Measurements from ENCODE around the gene AMOTL2. TPM values are rescaled to one million over a fixed set of nuclear protein-coding genes. Genes with fewer than 3 reads are reported as not detected.

The AMOTL2 gene
- total and polyA plus RNA-seq, 2 experiments from 2014 or later: 17.9 to 102 TPM

DNA sequence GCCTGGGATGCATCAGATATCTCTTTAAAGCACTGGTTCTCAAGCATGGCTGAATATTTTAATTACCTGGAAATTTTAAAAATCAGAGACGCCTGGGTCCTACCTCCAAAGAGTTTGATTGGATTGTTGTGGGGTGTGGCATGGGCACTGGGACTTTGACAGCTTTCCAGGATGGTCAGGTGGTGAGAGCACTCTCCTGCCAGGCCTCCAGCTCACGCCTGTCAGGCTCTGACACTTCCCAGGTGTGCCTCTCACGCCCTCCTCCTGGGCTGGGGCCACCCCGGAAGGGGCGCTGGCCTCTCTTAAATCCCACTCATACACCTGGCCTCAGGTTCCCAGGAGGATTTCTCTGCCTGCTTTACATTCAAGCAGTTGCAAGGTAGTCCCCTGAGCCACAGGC, 48.5 kb downstream of the AMOTL2 start (continued):
- TF ChIP-seq, protein P1, sequence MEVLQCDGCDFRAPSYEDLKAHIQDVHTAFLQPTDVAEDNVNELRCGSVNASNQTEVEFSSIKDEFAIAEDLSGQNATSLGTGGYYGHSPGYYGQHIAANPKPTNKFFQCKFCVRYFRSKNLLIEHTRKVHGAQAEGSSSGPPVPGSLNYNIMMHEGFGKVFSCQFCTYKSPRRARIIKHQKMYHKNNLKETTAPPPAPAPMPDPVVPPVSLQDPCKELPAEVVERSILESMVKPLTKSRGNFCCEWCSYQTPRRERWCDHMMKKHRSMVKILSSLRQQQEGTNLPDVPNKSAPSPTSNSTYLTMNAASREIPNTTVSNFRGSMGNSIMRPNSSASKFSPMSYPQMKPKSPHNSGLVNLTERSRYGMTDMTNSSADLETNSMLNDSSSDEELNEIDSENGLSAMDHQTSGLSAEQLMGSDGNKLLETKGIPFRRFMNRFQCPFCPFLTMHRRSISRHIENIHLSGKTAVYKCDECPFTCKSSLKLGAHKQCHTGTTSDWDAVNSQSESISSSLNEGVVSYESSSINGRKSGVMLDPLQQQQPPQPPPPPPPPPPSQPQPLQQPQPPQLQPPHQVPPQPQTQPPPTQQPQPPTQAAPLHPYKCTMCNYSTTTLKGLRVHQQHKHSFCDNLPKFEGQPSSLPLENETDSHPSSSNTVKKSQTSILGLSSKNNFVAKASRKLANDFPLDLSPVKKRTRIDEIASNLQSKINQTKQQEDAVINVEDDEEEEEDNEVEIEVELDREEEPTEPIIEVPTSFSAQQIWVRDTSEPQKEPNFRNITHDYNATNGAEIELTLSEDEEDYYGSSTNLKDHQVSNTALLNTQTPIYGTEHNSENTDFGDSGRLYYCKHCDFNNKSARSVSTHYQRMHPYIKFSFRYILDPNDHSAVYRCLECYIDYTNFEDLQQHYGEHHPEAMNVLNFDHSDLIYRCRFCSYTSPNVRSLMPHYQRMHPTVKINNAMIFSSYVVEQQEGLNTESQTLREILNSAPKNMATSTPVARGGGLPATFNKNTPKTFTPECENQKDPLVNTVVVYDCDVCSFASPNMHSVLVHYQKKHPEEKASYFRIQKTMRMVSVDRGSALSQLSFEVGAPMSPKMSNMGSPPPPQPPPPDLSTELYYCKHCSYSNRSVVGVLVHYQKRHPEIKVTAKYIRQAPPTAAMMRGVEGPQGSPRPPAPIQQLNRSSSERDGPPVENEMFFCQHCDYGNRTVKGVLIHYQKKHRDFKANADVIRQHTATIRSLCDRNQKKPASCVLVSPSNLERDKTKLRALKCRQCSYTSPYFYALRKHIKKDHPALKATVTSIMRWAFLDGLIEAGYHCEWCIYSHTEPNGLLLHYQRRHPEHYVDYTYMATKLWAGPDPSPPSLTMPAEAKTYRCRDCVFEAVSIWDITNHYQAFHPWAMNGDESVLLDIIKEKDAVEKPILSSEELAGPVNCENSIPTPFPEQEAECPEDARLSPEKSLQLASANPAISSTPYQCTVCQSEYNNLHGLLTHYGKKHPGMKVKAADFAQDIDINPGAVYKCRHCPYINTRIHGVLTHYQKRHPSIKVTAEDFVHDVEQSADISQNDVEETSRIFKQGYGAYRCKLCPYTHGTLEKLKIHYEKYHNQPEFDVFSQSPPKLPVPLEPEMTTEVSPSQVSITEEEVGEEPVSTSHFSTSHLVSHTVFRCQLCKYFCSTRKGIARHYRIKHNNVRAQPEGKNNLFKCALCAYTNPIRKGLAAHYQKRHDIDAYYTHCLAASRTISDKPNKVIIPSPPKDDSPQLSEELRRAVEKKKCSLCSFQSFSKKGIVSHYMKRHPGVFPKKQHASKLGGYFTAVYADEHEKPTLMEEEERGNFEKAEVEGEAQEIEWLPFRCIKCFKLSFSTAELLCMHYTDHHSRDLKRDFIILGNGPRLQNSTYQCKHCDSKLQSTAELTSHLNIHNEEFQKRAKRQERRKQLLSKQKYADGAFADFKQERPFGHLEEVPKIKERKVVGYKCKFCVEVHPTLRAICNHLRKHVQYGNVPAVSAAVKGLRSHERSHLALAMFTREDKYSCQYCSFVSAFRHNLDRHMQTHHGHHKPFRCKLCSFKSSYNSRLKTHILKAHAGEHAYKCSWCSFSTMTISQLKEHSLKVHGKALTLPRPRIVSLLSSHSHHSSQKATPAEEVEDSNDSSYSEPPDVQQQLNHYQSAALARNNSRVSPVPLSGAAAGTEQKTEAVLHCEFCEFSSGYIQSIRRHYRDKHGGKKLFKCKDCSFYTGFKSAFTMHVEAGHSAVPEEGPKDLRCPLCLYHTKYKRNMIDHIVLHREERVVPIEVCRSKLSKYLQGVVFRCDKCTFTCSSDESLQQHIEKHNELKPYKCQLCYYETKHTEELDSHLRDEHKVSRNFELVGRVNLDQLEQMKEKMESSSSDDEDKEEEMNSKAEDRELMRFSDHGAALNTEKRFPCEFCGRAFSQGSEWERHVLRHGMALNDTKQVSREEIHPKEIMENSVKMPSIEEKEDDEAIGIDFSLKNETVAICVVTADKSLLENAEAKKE (CRISPR knock-in tag; IDR thresholded peaks at IDR 0.05): no peak
- TF ChIP-seq CREB1 (CRISPR knock-in tag; IDR thresholded peaks at IDR 0.05; ENCODE audit: low read depth): no peak
- TF ChIP-seq NANOG (IDR thresholded peaks at IDR 0.05; ENCODE audit: borderline replicate concordance): no peak
- TF ChIP-seq ZNF331 (CRISPR knock-in tag; IDR thresholded peaks at IDR 0.05; ENCODE audit: low read depth): no peak
- TF ChIP-seq STAT1 (IDR thresholded peaks at IDR 0.05; ENCODE audit: unreplicated experiment): no peak
- TF ChIP-seq CTCF (conservative IDR thresholded peaks at IDR 0.05; ENCODE audit: low read depth in 2 of 2): no peak

DNA sequence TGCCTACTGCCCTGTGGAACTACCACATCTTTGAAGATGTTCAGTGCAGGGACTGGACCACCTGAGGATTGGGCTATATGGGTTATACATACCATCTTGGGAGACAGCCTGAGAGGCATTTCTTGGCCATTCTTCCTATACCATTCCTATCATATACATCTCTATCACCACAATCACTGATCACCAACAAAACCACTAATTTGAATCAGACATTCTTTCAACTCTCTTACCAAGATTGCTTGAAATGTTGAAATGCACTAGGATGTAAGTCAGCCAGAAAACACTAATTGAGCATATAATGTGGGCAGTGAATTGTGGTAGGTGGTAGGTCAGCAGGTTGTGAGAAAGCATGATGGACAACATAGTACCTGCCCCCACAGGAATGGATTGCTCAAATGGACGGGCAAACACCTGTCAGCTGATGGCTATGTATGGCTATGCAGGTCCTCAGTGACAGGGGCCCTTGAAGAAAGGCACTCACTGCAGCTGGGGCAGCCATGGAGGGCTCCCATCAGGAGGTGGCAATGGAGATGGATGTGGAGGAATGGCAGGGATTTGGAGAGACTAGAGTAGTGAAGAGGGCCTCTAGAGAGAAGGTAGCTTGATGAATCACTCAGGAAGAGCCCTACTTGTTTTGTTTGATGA, 49.1 kb downstream of the AMOTL2 start:
- no peak overlapping the region for H3K27ac ChIP-seq (ENCODE audit: low read depth)
- no peaks in the 10 kb centered on the region; the same call in 2 of the 3 replicates for H3K9me3 Mint-ChIP-seq
- no peak for ATAC-seq
- no peak for TF ChIP-seq STAT1 (IDR thresholded peaks at IDR 0.05; ENCODE audit: unreplicated experiment)
- TF ChIP-seq CREB1 (CRISPR knock-in tag; IDR thresholded peaks at IDR 0.05; ENCODE audit: low read depth): no peak
- TF ChIP-seq CTCF (conservative IDR thresholded peaks at IDR 0.05; ENCODE audit: low read depth in 2 of 2): no peak
- TF ChIP-seq, protein P2, sequence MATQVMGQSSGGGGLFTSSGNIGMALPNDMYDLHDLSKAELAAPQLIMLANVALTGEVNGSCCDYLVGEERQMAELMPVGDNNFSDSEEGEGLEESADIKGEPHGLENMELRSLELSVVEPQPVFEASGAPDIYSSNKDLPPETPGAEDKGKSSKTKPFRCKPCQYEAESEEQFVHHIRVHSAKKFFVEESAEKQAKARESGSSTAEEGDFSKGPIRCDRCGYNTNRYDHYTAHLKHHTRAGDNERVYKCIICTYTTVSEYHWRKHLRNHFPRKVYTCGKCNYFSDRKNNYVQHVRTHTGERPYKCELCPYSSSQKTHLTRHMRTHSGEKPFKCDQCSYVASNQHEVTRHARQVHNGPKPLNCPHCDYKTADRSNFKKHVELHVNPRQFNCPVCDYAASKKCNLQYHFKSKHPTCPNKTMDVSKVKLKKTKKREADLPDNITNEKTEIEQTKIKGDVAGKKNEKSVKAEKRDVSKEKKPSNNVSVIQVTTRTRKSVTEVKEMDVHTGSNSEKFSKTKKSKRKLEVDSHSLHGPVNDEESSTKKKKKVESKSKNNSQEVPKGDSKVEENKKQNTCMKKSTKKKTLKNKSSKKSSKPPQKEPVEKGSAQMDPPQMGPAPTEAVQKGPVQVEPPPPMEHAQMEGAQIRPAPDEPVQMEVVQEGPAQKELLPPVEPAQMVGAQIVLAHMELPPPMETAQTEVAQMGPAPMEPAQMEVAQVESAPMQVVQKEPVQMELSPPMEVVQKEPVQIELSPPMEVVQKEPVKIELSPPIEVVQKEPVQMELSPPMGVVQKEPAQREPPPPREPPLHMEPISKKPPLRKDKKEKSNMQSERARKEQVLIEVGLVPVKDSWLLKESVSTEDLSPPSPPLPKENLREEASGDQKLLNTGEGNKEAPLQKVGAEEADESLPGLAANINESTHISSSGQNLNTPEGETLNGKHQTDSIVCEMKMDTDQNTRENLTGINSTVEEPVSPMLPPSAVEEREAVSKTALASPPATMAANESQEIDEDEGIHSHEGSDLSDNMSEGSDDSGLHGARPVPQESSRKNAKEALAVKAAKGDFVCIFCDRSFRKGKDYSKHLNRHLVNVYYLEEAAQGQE (IDR thresholded peaks at IDR 0.05; ENCODE audit: unreplicated experiment): no peak
- TF ChIP-seq, protein P3, sequence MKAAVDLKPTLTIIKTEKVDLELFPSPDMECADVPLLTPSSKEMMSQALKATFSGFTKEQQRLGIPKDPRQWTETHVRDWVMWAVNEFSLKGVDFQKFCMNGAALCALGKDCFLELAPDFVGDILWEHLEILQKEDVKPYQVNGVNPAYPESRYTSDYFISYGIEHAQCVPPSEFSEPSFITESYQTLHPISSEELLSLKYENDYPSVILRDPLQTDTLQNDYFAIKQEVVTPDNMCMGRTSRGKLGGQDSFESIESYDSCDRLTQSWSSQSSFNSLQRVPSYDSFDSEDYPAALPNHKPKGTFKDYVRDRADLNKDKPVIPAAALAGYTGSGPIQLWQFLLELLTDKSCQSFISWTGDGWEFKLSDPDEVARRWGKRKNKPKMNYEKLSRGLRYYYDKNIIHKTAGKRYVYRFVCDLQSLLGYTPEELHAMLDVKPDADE (IDR thresholded peaks at IDR 0.05): no peak

More for the DNA sequence above, 49.1 kb downstream of the AMOTL2 start:
- no peak overlapping the region for H3K27ac Mint-ChIP-seq
- Histone ChIP-seq H3F3A (replicated peaks; ENCODE audit: low read depth) (0 out of 2 replicates have a peak, but pooled peaks cover 3% of the 10 kb centered on the region), H2AFZ (no peak overlapping the region), H4K20me1 (replicated peaks; ENCODE audit: insufficient read depth) (no peaks in the 10 kb centered on the region), H3K9me2 (ENCODE audit: insufficient read depth) (no peaks in the 10 kb centered on the region), H3K79me2 (replicated peaks; ENCODE audit: insufficient read depth) (no peaks in the 10 kb centered on the region), H3K4me2 (0 out of 2 replicates have a peak overlapping the region, but pooled peaks have one; percentile 65), H3K27me3 (ENCODE audit: insufficient read depth) (no peaks in the 10 kb centered on the region), H3K4me1 (ENCODE audit: insufficient read depth) (peaks cover 28% of the 10 kb centered on the region), H3K4me3 (no peak overlapping the region), H3K36me3 (ENCODE audit: insufficient read depth) (no peaks in the 10 kb centered on the region)
- peaks cover 5% of the 10 kb centered on the region for H3K27me3 Mint-ChIP-seq (ENCODE audit: insufficient read depth, low read depth, poor library complexity)
- H3K4me1 Mint-ChIP-seq: peaks cover 32% of the 10 kb centered on the region
- no peak overlapping the region for H3K4me3 Mint-ChIP-seq
- H3K36me3 Mint-ChIP-seq (ENCODE audit: low read depth): no peaks in the 10 kb centered on the region; the same call in 2 of the 3 replicates
- no peak for DNase-seq (ENCODE audit: low spot score)
